Measurements from ENCODE around the gene COMT. TPM values are rescaled to one million over a fixed set of nuclear protein-coding genes. Genes with fewer than 3 reads are reported as not detected.
A peak's percentile ranks its signal among the peaks of the same experiment; 100 is the strongest.

The COMT gene
- total and polyA plus RNA-seq, 9 donors: 23.1 to 200 (median 161) TPM

DNA sequence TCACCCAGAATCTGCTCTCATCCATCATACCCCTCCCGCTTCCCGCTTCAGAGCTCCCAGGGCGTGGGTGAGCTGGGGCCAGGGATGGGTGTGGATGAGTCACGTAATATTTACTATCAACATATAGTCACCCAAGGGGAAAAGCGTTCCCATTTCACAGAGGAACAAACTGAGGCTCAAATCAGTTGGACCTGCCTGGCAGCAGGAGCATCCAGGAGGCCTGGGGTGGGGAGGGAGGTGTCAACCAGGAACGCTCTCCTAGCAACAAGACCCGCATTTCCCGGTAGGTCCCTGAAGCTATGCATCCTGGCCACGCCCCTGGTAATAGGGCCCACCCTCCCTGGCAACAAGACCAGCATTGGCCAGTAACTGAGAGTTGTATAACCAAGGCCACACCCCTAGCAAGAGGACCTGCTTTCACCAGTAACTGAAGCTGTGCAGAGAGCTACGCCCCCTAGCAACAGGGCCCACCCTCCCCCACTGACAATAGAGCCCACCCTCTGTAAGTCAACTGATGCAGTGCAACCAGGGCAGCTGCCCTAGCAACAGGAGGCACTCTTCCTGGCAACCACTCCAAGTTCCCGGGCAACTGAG lies 32.8 kb downstream of the COMT start:
- Histone ChIP-seq H3K27ac (no peak overlapping the region), H3K4me1 (ENCODE audit: insufficient read depth) (no peaks in the 10 kb centered on the region), H3K9me3 (no peaks in the 10 kb centered on the region), H3K36me3 (no peaks in the 10 kb centered on the region), H3K4me3 (no peak overlapping the region), H3K27me3 (no peaks in the 10 kb centered on the region)
- TF ChIP-seq EP300 (IDR thresholded peaks at IDR 0.05): no peak
- TF ChIP-seq POLR2A (IDR thresholded peaks at IDR 0.05): no peak
- TF ChIP-seq CTCF (IDR thresholded peaks at IDR 0.05): no peak
- 47 to 63% (median 56%) methylated on average over 11 of the region's 11 CpGs for WGBS, 3 donors
- intact Hi-C loops (cut with DNase I): loop anchor here in 2 of 4 donors (5.0 to 10.0 kb wide), 3 partner anchors 38 to 430 kb away; no protein-coding TSS in a partner anchor
- peak in 3 of 5 donors; percentile 36 to 67 (median 51) for DNase-seq

GRCh38 chr22:19974935-19975706 lies 33.5 kb downstream of the COMT start:
- no peak overlapping the region for H3K4me3 ChIP-seq
- WGBS, 3 donors: 68 to 78% (median 70%) methylated on average over 12 to 13 of the region's 13 CpGs
- no peak for DNase-seq
- TF ChIP-seq CTCF (IDR thresholded peaks at IDR 0.05) (no peak), EP300 (IDR thresholded peaks at IDR 0.05) (no peak), POLR2A (IDR thresholded peaks at IDR 0.05) (no peak)
- intact Hi-C loops (cut with DNase I): loop anchor here in 3 of 4 donors (5.0 to 10.0 kb wide), 4 partner anchors 37 to 430 kb away; partner anchors contain the start of gene ARVCF (in 1 of the 3)
- no peaks in the 10 kb centered on the region for H3K27me3 ChIP-seq
- H3K36me3 ChIP-seq: no peaks in the 10 kb centered on the region
- H3K27ac ChIP-seq: no peak overlapping the region
- no peaks in the 10 kb centered on the region for H3K4me1 ChIP-seq (ENCODE audit: insufficient read depth)
- H3K9me3 ChIP-seq: no peaks in the 10 kb centered on the region

DNA sequence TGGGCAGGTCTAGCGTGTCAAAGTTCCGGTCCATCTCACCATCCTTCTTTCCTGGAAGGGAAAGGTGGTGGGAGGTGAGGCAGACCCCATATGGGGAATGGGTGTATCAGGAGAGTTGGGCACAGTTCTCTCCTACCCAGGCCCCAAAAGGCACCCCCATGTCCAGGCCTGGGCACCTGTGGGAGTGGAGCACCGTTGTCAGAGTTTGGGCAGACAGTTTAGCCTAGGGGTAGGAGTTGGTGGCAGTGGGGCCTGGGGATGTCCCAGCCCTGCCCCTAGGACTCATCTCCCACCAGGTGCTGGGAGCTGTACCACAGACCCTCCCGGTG lies 34.1 kb downstream of the COMT start:
- no peak for DNase-seq
- intact Hi-C loops (cut with DNase I): loop anchor here in 2 of 4 donors (5.0 to 10.0 kb wide), 3 partner anchors 42 to 429 kb away; partner anchors contain the start of gene ARVCF (in 1 of the 2)
- no peaks in the 10 kb centered on the region for H3K36me3 ChIP-seq
- no peak overlapping the region for H3K27ac ChIP-seq
- no peaks in the 10 kb centered on the region for H3K4me1 ChIP-seq (ENCODE audit: insufficient read depth)
- H3K4me3 ChIP-seq: no peak overlapping the region
- WGBS, 3 donors: 80 to 86% (median 84%) methylated on average over 4 of the region's 4 CpGs
- no peaks in the 10 kb centered on the region for H3K27me3 ChIP-seq
- TF ChIP-seq CTCF (IDR thresholded peaks at IDR 0.05): no peak
- no peak for TF ChIP-seq POLR2A (IDR thresholded peaks at IDR 0.05)
- TF ChIP-seq EP300 (IDR thresholded peaks at IDR 0.05): no peak
- no peaks in the 10 kb centered on the region for H3K9me3 ChIP-seq

DNA sequence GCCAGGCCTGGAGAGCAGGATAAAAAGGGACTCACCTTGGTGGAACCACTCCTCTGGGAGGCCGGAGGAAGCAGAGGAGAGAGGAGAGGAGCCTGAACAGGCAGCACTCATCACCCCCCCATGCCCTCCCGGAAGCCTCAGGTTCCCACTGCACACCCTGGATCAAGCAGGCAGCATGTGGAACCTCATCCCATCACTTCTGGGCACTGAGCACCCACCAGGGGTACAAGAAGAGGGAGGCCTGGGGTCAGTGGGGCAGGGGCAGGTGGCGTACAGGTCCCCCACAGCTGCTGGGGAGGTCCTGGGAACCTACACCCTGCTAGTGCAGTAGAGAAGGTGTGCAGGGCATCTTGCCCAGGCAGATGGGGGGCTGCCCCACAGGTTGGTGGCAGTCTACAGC lies 35.1 kb downstream of the COMT start:
- Histone ChIP-seq H3K4me3 (no peak overlapping the region), H3K9me3 (no peaks in the 10 kb centered on the region), H3K4me1 (ENCODE audit: insufficient read depth) (no peaks in the 10 kb centered on the region), H3K36me3 (no peaks in the 10 kb centered on the region), H3K27ac (no peak overlapping the region), H3K27me3 (no peaks in the 10 kb centered on the region)
- no peak for TF ChIP-seq CTCF (IDR thresholded peaks at IDR 0.05)
- TF ChIP-seq POLR2A (IDR thresholded peaks at IDR 0.05): no peak
- no peak for TF ChIP-seq EP300 (IDR thresholded peaks at IDR 0.05)
- 84 to 100% (median 100%) methylated on average over 3 of the region's 3 CpGs for WGBS, 3 donors
- no peak for DNase-seq
- intact Hi-C loops (cut with DNase I): loop anchor here in 2 of 4 donors (5.0 to 10.0 kb wide), 3 partner anchors 41 to 428 kb away; partner anchors contain the start of gene ARVCF (in 1 of the 2)

Measured in ovary (tissue), 9 donors.